SU-DHL-6 (cell line): ENCODE results near the gene PTPRJ.

Experiments
- CTCF ChIP-seq: fragments of 200-600 bp; sonication (generic); IDR thresholded peaks from one replicate; pipeline ENCODE4 v1.5.1; 2017; ENCODE audit warnings: antibody characterized with exemption, mild to moderate bottlenecking, low read length, moderate library complexity; ENCODE audit not compliant: insufficient read depth, poor library complexity, severe bottlenecking
- EZH2phosphoT487 ChIP-seq: fragments of 200-600 bp; sonication (generic), shearing (Covaris generic); conservative IDR thresholded peaks from 2 replicates; pipeline ENCODE4 v1.6.1; 2018; ENCODE audit warnings: mild to moderate bottlenecking, antibody characterized with exemption, low read length, moderate library complexity, mixed read lengths

DNA sequence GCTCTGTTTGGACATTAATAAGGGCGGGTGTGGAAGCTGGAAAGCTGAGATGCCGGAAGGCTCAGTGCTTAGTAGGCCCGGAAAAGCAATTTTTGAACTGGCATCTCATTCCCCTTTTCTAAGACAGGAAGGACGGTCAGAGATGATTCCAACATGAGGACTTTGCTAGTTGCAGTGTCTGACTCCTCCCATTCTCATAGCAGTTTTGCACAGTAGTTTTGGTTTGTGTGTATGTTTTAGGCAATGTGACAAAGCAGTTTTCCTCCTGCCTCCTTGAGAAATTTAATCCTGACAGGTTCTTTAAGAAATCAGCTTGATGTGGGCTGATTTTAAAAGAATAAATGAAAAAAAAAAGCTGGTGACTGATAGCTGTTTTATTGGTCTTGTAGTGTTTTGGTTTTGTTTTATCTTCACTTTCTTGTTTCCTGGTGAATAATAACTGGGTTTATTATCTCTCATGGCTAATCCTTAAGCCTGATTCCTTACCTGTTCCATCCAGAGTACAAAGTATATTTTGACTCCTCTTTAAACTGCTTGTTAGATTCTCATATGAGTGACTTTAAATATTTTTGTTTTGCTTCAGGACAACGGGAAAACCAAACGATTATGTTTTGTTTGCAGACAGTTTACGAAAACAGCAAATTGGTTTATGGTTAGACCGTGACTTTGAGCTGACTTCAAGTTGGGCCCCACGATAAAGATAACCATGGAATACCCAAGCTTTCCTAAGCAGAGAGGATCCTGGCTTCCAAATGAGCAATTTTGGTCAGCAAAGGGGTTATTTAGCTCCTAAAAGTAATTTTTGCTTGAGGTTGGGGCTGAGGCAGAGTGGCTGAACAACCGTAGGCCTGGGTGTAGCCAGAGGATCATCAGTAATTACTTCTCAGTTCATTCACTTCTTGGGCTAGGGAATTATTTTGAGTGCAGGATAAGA, 3.4 kb downstream of the PTPRJ start:
- TF ChIP-seq CTCF (no peak), EZH2phosphoT487 (no peak)
